Keratinocyte (primary cell): ENCODE data around the gene MAEA. TPM values are rescaled to one million over a fixed set of nuclear protein-coding genes. Genes with fewer than 3 reads are reported as not detected.

ENCODE experiments used
- DNase-seq: peaks from one replicate; pipeline ENCODE4 v3.0.0-alpha.2; 2011; ENCODE audit warnings: low read depth, missing footprints, low spot score
- FAIRE-seq: peaks from 2 replicates; lab custom pipeline; 2011; peaks lifted over from hg19 to GRCh38; lab: Jason Lieb, UNC
- H2AFZ ChIP-seq: 2 replicates; pipeline ENCODE4 v1.6.0; 2012; ENCODE audit warnings: low read length, control low read depth, inconsistent platforms; ENCODE audit not compliant: control insufficient read depth
- H3K27ac ChIP-seq: 2 replicates; pipeline ENCODE4 v1.5.1; 2011; ENCODE audit warnings: low read length; ENCODE audit not compliant: control insufficient read depth, insufficient read depth
- H3K27me3 ChIP-seq: 3 replicates; pipeline ENCODE4 v1.6.0; 2011; ENCODE audit warnings: low read length; ENCODE audit not compliant: control insufficient read depth, insufficient read depth; ENCODE audit errors: extremely low read depth
- H3K36me3 ChIP-seq, 2 experiments: 2 replicates in 1 of 2; 3 replicates in 1 of 2; pipeline ENCODE4 v1.5.1; 2011; ENCODE audit warnings: low read length in 2 of 2, mild to moderate bottlenecking in 1 of 2; ENCODE audit not compliant: control insufficient read depth in 2 of 2, insufficient read depth in 2 of 2; ENCODE audit errors: extremely low read depth in 1 of 2
- H3K4me1 ChIP-seq: 3 replicates; pipeline ENCODE4 v1.5.1; 2011; ENCODE audit warnings: low read length; ENCODE audit not compliant: control insufficient read depth, insufficient read depth; ENCODE audit errors: extremely low read depth
- H3K4me2 ChIP-seq: 3 replicates; pipeline ENCODE4 v1.6.0; 2011; ENCODE audit warnings: low read depth, low read length; ENCODE audit not compliant: control insufficient read depth, insufficient read depth; ENCODE audit errors: extremely low read depth
- H3K4me3 ChIP-seq, 3 experiments: fragments of 200-600 bp in 1 of 3; sonication (generic) in 1 of 3; 2 replicates in 2 of 3; 3 replicates in 1 of 3; pipeline ENCODE4 v1.5.1; 2011 to 2016; ENCODE audit warnings: low read length in 3 of 3, mild to moderate bottlenecking in 3 of 3, control low read depth in 2 of 3, inconsistent platforms in 1 of 3, low read depth in 1 of 3, mixed read lengths in 1 of 3, mixed run types in 1 of 3, moderate library complexity in 1 of 3; ENCODE audit not compliant: control insufficient read depth in 2 of 3, insufficient read depth in 2 of 3; ENCODE audit errors: extremely low read depth in 1 of 3
- H3K79me2 ChIP-seq: 2 replicates; pipeline ENCODE4 v1.6.0; 2012; ENCODE audit warnings: low read length; ENCODE audit not compliant: control insufficient read depth, insufficient read depth
- H3K9ac ChIP-seq: 3 replicates; pipeline ENCODE4 v1.6.0; 2011; ENCODE audit warnings: low read length; ENCODE audit not compliant: control insufficient read depth, insufficient read depth; ENCODE audit errors: extremely low read depth
- H3K9me1 ChIP-seq: 3 replicates; pipeline ENCODE4 v1.6.0; 2011; ENCODE audit warnings: low read length; ENCODE audit not compliant: control insufficient read depth, insufficient read depth; ENCODE audit errors: extremely low read depth
- H3K9me3 ChIP-seq: 2 replicates; pipeline ENCODE4 v1.5.1; 2012; ENCODE audit warnings: low read depth, low read length; ENCODE audit not compliant: control insufficient read depth
- H4K20me1 ChIP-seq: 3 replicates; pipeline ENCODE4 v1.6.0; 2011; ENCODE audit warnings: low read length; ENCODE audit not compliant: control insufficient read depth, insufficient read depth; ENCODE audit errors: extremely low read depth
- EZH2 ChIP-seq: IDR thresholded peaks from one replicate; pipeline ENCODE4 v1.6.1; 2012; ENCODE audit warnings: inconsistent platforms, mild to moderate bottlenecking, low read length, moderate library complexity
- dilution Hi-C: fragments of 300-500 bp; cut with MboI; formaldehyde crosslinking; loops from one replicate; pipeline ENCODE4 v1.7.0; 2020; ENCODE audit warnings: low sequenced_read_pairs; ENCODE audit not compliant: extremely low pct_ligation_motif_present
- polyA plus RNA-seq, 5 experiments: library from polyadenylated mRNA; depleted of rRNA in 3 of 5; stranded (reverse) in 3 of 5; stranded (forward) in 1 of 5; unstranded in 1 of 5; fragments of >200 nt; gene quantifications; 1 replicate in 1 of 5; 2 replicates in 3 of 5; 3 replicates in 1 of 5; pipeline versions ENCODE4 v1.2.1 to v1.2.3, GENCODE V29; 2011 to 2012; ENCODE audit warnings: missing spikeins in 2 of 5, low read depth in 1 of 5, low replicate concordance in 1 of 5
- TF ChIP-seq, protein P1 (sequence below), 3 experiments: IDR thresholded peaks in 1 of 3; conservative IDR thresholded peaks in 1 of 3; optimal IDR thresholded peaks in 1 of 3; 2 replicates in 2 of 3; 3 replicates in 1 of 3; pipeline versions ENCODE3 to v1.5.1; 2011; ENCODE audit warnings: low read length in 3 of 3, mild to moderate bottlenecking in 3 of 3, moderate library complexity in 2 of 3, control low read depth in 1 of 3, inconsistent platforms in 1 of 3; ENCODE audit not compliant: insufficient read depth in 2 of 3; ENCODE audit errors: extremely low read depth in 1 of 3

MAEA gene
- polyA plus RNA-seq, 1 donor (not counting 4 experiments of a cell fraction or from before 2014, with no cell fraction given), result 89.7 TPM

DNA sequence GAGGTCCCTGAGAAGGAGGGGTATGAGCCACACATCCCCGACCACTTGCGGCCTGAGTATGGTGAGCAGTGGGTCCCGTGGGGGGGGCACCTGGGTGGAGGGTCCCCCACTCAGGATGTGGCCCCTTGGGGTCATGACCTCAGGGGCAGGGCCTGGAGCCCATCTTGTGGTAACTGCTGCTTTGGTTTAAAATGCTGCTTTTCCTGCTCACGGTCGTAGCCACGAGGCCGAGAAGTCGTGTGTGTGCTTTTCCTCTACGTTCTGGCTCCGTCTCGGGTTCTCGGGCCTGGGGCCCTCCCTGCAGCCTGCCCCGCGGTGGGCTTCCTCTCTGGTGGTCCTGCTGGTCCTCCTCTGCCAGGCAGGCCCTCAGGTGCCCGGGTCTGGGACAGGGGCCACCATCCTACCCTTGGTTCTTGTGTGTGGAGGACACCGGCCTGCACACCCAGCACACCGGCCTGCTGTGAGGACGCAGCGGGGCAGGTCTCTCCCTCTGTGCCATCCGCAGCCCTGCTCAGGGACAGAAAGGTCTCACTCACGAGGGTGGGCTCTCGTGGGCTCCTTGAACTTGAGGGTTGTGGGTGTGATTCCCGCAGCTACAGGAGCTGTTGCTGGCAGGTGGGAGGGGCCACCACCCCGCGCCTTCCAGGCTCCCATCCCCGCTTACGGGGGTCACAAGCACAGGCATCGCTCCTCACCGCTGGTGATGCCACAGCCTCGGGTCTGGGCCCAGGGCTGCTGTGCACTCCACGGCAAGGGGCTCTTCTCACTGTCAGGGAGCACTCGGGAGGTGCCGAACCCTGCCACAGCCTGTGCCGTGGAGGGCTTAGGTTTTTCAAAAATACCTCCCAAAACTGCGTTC is 76.9 kb downstream of the MAEA start:
- Histone ChIP-seq H3K4me2 (no peak overlapping the region), H3K4me1 (peaks cover 7% of the 10 kb centered on the region), H3K79me2 (no peaks in the 10 kb centered on the region), H3K9me1 (no peaks in the 10 kb centered on the region), H3K9ac (no peak overlapping the region), H3K27ac (no peak overlapping the region), H3K9me3 (no peaks in the 10 kb centered on the region), H3K36me3 (peaks cover 9 to 10% of the 10 kb centered on the region in 2 experiments), H3K4me3 (no peak overlapping the region), H2AFZ (no peak overlapping the region), H3K27me3 (no peaks in the 10 kb centered on the region), H4K20me1 (no peaks in the 10 kb centered on the region)
- TF ChIP-seq EZH2, result no peak
- TF ChIP-seq, protein P1, sequence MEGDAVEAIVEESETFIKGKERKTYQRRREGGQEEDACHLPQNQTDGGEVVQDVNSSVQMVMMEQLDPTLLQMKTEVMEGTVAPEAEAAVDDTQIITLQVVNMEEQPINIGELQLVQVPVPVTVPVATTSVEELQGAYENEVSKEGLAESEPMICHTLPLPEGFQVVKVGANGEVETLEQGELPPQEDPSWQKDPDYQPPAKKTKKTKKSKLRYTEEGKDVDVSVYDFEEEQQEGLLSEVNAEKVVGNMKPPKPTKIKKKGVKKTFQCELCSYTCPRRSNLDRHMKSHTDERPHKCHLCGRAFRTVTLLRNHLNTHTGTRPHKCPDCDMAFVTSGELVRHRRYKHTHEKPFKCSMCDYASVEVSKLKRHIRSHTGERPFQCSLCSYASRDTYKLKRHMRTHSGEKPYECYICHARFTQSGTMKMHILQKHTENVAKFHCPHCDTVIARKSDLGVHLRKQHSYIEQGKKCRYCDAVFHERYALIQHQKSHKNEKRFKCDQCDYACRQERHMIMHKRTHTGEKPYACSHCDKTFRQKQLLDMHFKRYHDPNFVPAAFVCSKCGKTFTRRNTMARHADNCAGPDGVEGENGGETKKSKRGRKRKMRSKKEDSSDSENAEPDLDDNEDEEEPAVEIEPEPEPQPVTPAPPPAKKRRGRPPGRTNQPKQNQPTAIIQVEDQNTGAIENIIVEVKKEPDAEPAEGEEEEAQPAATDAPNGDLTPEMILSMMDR (optimal IDR thresholded peaks at IDR 0.05 in 1 of 3, IDR thresholded peaks at IDR 0.05 in 1 of 3, conservative IDR thresholded peaks at IDR 0.05 in 1 of 3; ENCODE audit: extremely low read depth in 1 of 3, insufficient read depth in 2 of 3, low read length in 3 of 3), result no peak
- FAIRE-seq (no peak), DNase-seq (no peak)
- dilution Hi-C loops, result no loop called here

- Histone ChIP-seq H3K4me2 (no peak overlapping the region), H3K9me3 (no peaks in the 10 kb centered on the region), H3K4me3 (no peak overlapping the region), H3K27ac (no peak overlapping the region), H3K36me3 (peaks cover 8 to 10% of the 10 kb centered on the region in 2 experiments), H2AFZ (no peak overlapping the region), H3K27me3 (no peaks in the 10 kb centered on the region), H4K20me1 (no peaks in the 10 kb centered on the region), H3K4me1 (peaks cover 7% of the 10 kb centered on the region), H3K9me1 (no peaks in the 10 kb centered on the region), H3K79me2 (no peaks in the 10 kb centered on the region), H3K9ac (no peak overlapping the region)
- dilution Hi-C loops, result no loop called here
- DNase-seq (no peak), FAIRE-seq (no peak)
- no peak for TF ChIP-seq EZH2
- TF ChIP-seq, protein P1 (optimal IDR thresholded peaks at IDR 0.05 in 1 of 3, IDR thresholded peaks at IDR 0.05 in 1 of 3, conservative IDR thresholded peaks at IDR 0.05 in 1 of 3; ENCODE audit: extremely low read depth in 1 of 3, insufficient read depth in 2 of 3, low read length in 3 of 3), result no peak
These were observed 77.7 kb downstream of the MAEA start for GRCh38 chr4:1367230-1367935.
